ENCODE data around the gene TGM1.
"Not testable (repeated sequence)": the region's sequence is repeated elsewhere in the genome, so short reads cannot be mapped to it uniquely, and the experiment has no call there.

Gene TGM1

GRCh38 chr14:24249230-24250021, 13.6 kb downstream of the TGM1 start:
- no peak overlapping the region for H3K4me3 ChIP-seq (ENCODE audit: low read depth, low read length)
- TF ChIP-seq, protein P1, sequence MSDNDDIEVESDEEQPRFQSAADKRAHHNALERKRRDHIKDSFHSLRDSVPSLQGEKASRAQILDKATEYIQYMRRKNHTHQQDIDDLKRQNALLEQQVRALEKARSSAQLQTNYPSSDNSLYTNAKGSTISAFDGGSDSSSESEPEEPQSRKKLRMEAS (IDR thresholded peaks at IDR 0.05; ENCODE audit: low read depth, low read length), result no peak
- TF ChIP-seq POLR2A (IDR thresholded peaks at IDR 0.05; ENCODE audit: extremely low read depth, insufficient read length) (no peak), CTCF (IDR thresholded peaks at IDR 0.05; ENCODE audit: low read depth, low read length) (no peak), MYC (IDR thresholded peaks at IDR 0.05; ENCODE audit: low read depth, low read length) (no peak)
- no peak for DNase-seq (ENCODE audit: low read depth)

- H3K4me3 ChIP-seq (ENCODE audit: low read depth, low read length), result no peak overlapping the region
- no peak for DNase-seq (ENCODE audit: low read depth)
- TF ChIP-seq POLR2A (IDR thresholded peaks at IDR 0.05; ENCODE audit: extremely low read depth, insufficient read length), result no peak
- TF ChIP-seq CTCF (IDR thresholded peaks at IDR 0.05; ENCODE audit: low read depth, low read length), result no peak
- TF ChIP-seq, protein P1 (IDR thresholded peaks at IDR 0.05; ENCODE audit: low read depth, low read length), result no peak
- TF ChIP-seq MYC (IDR thresholded peaks at IDR 0.05; ENCODE audit: low read depth, low read length), result no peak
Measured at GRCh38 chr14:24247422-24247821, 15.6 kb downstream of the TGM1 start.

GRCh38 chr14:24246765-24247212, 16.2 kb downstream of the TGM1 start:
- no peak for TF ChIP-seq POLR2A (IDR thresholded peaks at IDR 0.05; ENCODE audit: extremely low read depth, insufficient read length)
- TF ChIP-seq MYC (IDR thresholded peaks at IDR 0.05; ENCODE audit: low read depth, low read length), result no peak
- TF ChIP-seq, protein P1 (IDR thresholded peaks at IDR 0.05; ENCODE audit: low read depth, low read length), result no peak
- no peak for TF ChIP-seq CTCF (IDR thresholded peaks at IDR 0.05; ENCODE audit: low read depth, low read length)
- no peak for DNase-seq (ENCODE audit: low read depth)
- H3K4me3 ChIP-seq (ENCODE audit: low read depth, low read length), result no peak overlapping the region

- DNase-seq (ENCODE audit: low read depth); H3K4me3 ChIP-seq (ENCODE audit: low read depth, low read length): not testable (repeated sequence)
Measured at GRCh38 chr14:24245350-24245749, 17.6 kb downstream of the TGM1 start.

DNA sequence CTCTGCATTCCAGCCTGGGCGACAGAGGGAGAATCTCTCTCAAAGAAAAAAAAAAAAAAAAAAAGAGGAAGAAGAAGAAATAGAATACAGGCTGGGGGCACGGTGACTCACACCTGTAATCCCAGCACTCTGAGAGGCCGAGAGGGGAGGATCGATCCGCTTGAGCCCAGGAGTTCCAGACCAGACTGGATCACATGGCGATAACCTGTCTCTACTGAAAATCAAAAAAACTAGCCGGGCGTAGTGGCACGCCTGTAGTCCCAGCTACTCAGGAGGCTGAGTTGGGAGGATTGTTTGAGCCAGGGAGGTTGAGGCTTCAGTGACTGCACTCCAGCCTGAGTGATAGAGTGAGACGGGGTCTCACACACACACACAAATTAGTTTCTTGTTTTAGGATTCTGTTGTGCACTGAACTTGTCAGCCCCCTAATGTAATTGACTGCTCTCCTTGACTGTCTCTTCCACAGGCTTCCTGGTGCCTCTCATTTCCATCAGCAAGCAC, 19.6 kb downstream of the TGM1 start:
- peak; percentile 74 for DNase-seq (ENCODE audit: low read depth)
- H3K4me3 ChIP-seq (ENCODE audit: low read depth, low read length), result peak overlapping the region; percentile 63
- TF ChIP-seq, protein P1 (IDR thresholded peaks at IDR 0.05; ENCODE audit: low read depth, low read length), result no peak
- TF ChIP-seq POLR2A (IDR thresholded peaks at IDR 0.05; ENCODE audit: extremely low read depth, insufficient read length) (no peak), CTCF (IDR thresholded peaks at IDR 0.05; ENCODE audit: low read depth, low read length) (no peak), MYC (IDR thresholded peaks at IDR 0.05; ENCODE audit: low read depth, low read length) (no peak)

DNA sequence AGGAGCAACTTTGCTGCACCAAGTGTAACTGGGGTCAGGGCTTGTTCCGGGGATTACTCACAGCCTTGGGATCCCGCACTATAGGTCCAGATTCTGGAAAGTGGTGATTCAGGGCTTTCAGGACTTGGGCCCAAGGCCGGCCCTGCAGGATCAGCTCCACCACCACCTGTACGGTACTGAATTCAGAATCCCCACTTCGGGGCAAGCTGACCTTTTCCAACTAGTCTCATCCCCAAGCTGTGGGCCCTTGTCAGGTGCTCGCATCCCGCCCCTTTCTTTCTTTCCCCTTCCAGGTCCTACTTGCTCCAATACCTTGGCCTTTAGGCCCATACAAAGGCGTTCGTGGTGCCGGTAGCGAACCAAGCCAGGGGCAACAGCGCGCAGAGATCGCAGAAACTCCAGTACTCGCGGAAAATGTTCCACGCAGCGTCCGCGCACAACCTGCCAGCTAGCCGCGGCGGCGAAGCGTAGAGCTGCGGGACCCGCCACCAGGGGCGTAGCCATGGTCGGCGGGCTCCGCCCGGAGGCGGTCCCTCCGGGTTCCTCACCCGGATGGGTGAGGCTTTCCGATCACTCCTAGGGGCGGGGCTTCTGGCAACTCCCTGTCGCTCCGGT, 21.0 kb downstream of the TGM1 start:
- TF ChIP-seq, protein P1 (IDR thresholded peaks at IDR 0.05; ENCODE audit: low read depth, low read length), result no peak
- TF ChIP-seq CTCF (IDR thresholded peaks at IDR 0.05; ENCODE audit: low read depth, low read length) (no peak), MYC (IDR thresholded peaks at IDR 0.05; ENCODE audit: low read depth, low read length) (peak; percentile 45; the same call in 1 of the 2 replicates)
- peak; percentile 93 for DNase-seq (ENCODE audit: low read depth)
- H3K4me3 ChIP-seq (ENCODE audit: low read depth, low read length), result peak overlapping the region; percentile 63
